HG03280 (cell line): ENCODE measurements around the gene LAX1.
"Not testable (repeated sequence)": the region's sequence is repeated elsewhere in the genome, so short reads cannot be mapped to it uniquely, and the experiment has no call there.

Experiments
- ATAC-seq: cut with Tn5 transposase; IDR thresholded peaks from one replicate; pipeline ENCODE4 v1.9.1; 2021; ENCODE audit warnings: mild to moderate bottlenecking, moderate library complexity; ENCODE audit not compliant: unreplicated experiment

Gene LAX1

GRCh38 chr1:203764105-203765028 is 616 bp upstream of the LAX1 start:
- peak; percentile 36 for ATAC-seq

GRCh38 chr1:203768256-203768655 is 3.3 kb downstream of the LAX1 start:
- no peak for ATAC-seq

- ATAC-seq: no peak
Measured at GRCh38 chr1:203769505-203770343, 4.7 kb downstream of the LAX1 start.

GRCh38 chr1:203771901-203772301 is 6.9 kb downstream of the LAX1 start:
- no peak for ATAC-seq

- no peak for ATAC-seq
Measured at GRCh38 chr1:203772836-203773235, 7.9 kb downstream of the LAX1 start.

- no peak for ATAC-seq
Measured at GRCh38 chr1:203776636-203777035, 11.7 kb downstream of the LAX1 start.

GRCh38 chr1:203777596-203777995 is 12.6 kb downstream of the LAX1 start:
- no peak for ATAC-seq

GRCh38 chr1:203778146-203778545 is 13.2 kb downstream of the LAX1 start:
- ATAC-seq: no peak

GRCh38 chr1:203778789-203779188 is 13.8 kb downstream of the LAX1 start:
- ATAC-seq: no peak

GRCh38 chr1:203781962-203782361 is 17.0 kb downstream of the LAX1 start:
- no peak for ATAC-seq

GRCh38 chr1:203789966-203790365 is 25.0 kb downstream of the LAX1 start:
- no peak for ATAC-seq

- no peak for ATAC-seq
Measured at GRCh38 chr1:203791498-203791897, 26.5 kb downstream of the LAX1 start.

- ATAC-seq: no peak
Measured at GRCh38 chr1:203792486-203792885, 27.5 kb downstream of the LAX1 start.

- not testable (repeated sequence) for ATAC-seq
Measured at GRCh38 chr1:203793561-203793960, 28.6 kb downstream of the LAX1 start.

- ATAC-seq: no peak
Measured at GRCh38 chr1:203794764-203795440, 29.9 kb downstream of the LAX1 start.

GRCh38 chr1:203795441-203796235 is 30.7 kb downstream of the LAX1 start, which contains the start of the genes ZBED6 and ZC3H11A:
TSS of gene ZBED6 (plus strand) at chr1:203795623. CDS start at chr1:203797523, 1,900 bp downstream.
TSS of gene ZC3H11A (plus strand) at chr1:203795623. CDS start at chr1:203817071, 21,448 bp downstream.
- peak; percentile 96 for ATAC-seq

GRCh38 chr1:203796236-203796605 is 31.2 kb downstream of the LAX1 start:
- no peak for ATAC-seq

- no peak for ATAC-seq
Measured at GRCh38 chr1:203797216-203797615, 32.2 kb downstream of the LAX1 start.

- ATAC-seq: no peak
Measured at GRCh38 chr1:203797948-203798655, 33.1 kb downstream of the LAX1 start.

- ATAC-seq: no peak
Measured at GRCh38 chr1:203799157-203799556, 34.2 kb downstream of the LAX1 start.
